IMR-90 (cell line): ENCODE measurements around the gene TMEM143. TPM values are rescaled to one million over a fixed set of nuclear protein-coding genes. Genes with fewer than 3 reads are reported as not detected.

ENCODE experiments used
- ATAC-seq: fragments of 200-7000 bp; cut with Tn5 transposase; 2 replicates; pipeline ENCODE4 v1.9.1; 2020; ENCODE audit warnings: low read depth, mild to moderate bottlenecking, moderate library complexity
- BruUV-seq: library from RNA; stranded (reverse); fragments of 400-500 nt; replicated peaks from 2 replicates; lab custom pipeline; 2021; lab: Mats Ljungman, UMichigan
- CTCF ChIA-PET: fragments of 300-600 bp; formaldehyde crosslinking; extraction: SDS; loops from one replicate; lab custom pipeline; 2021; ENCODE audit warnings: antibody characterized with exemption; lab: Yijun Ruan, JAX
- POLR2A ChIA-PET: fragments of 300-600 bp; sonication (Branson Sonifier 250); formaldehyde crosslinking; loops from one replicate; lab custom pipeline; 2022; ENCODE audit warnings: antibody characterized with exemption; ENCODE audit not compliant: unreplicated experiment; lab: Charles Lee
- DNase-seq: peaks from one replicate; pipeline ENCODE4 v3.0.0; 2013
- H2AFZ ChIP-seq: replicated peaks from 2 replicates; pipeline ENCODE3; 2013; ENCODE audit warnings: low read length, mild to moderate bottlenecking; ENCODE audit not compliant: poor library complexity
- H2AK5ac ChIP-seq: 2 replicates; pipeline ENCODE4 v1.6.1; 2013; ENCODE audit warnings: low read depth, low read length, inconsistent platforms
- H2AK9ac ChIP-seq: replicated peaks from 2 replicates; pipeline ENCODE3; 2013; ENCODE audit warnings: mild to moderate bottlenecking, low read depth, low read length, moderate library complexity; ENCODE audit not compliant: poor library complexity
- H2BK120ac ChIP-seq: 2 replicates; pipeline ENCODE4 v1.6.1; 2013; ENCODE audit warnings: low read depth, low read length, inconsistent platforms
- H2BK15ac ChIP-seq: 3 replicates; pipeline ENCODE4 v1.6.1; 2013; ENCODE audit warnings: low read depth, low read length, inconsistent platforms
- H2BK20ac ChIP-seq: 2 replicates; pipeline ENCODE4 v1.6.1; 2013; ENCODE audit warnings: low read depth, mild to moderate bottlenecking, inconsistent platforms, low read length, moderate library complexity
- H2BK5ac ChIP-seq: 2 replicates; pipeline ENCODE4 v1.6.1; 2013; ENCODE audit warnings: mild to moderate bottlenecking, low read depth, low read length, inconsistent platforms; ENCODE audit not compliant: poor library complexity, severe bottlenecking
- H3K14ac ChIP-seq: replicated peaks from 2 replicates; pipeline ENCODE4 v1.6.1; 2013; ENCODE audit warnings: low read depth, low read length, inconsistent platforms
- H3K18ac ChIP-seq: 2 replicates; pipeline ENCODE4 v1.6.1; 2013; ENCODE audit warnings: low read depth, low read length, control low read depth
- H3K23ac ChIP-seq: 2 replicates; pipeline ENCODE4 v1.6.1; 2013; ENCODE audit warnings: low read depth, low read length, inconsistent platforms
- H3K27ac ChIP-seq: 2 replicates; pipeline ENCODE4 v1.5.1; 2013; ENCODE audit warnings: mild to moderate bottlenecking, control low read depth, low read length; ENCODE audit not compliant: insufficient read depth
- H3K27me3 ChIP-seq: 2 replicates; pipeline ENCODE4 v1.6.1; 2013; ENCODE audit warnings: low read length; ENCODE audit not compliant: control insufficient read depth, insufficient read depth
- H3K36me3 ChIP-seq: 2 replicates; pipeline ENCODE4 v1.6.1; 2013; ENCODE audit warnings: low read length, mixed read lengths; ENCODE audit not compliant: control insufficient read depth, insufficient read depth
- H3K4ac ChIP-seq: 2 replicates; pipeline ENCODE4 v1.6.1; 2013; ENCODE audit warnings: low read depth, low read length, inconsistent platforms
- H3K4me1 ChIP-seq: 2 replicates; pipeline ENCODE4 v1.6.1; 2013; ENCODE audit warnings: low read length, mixed read lengths; ENCODE audit not compliant: control insufficient read depth, insufficient read depth
- H3K4me2 ChIP-seq: 2 replicates; pipeline ENCODE4 v1.6.1; 2013; ENCODE audit warnings: low read depth, mild to moderate bottlenecking, control low read depth, low read length, moderate library complexity
- H3K4me3 ChIP-seq: 2 replicates; pipeline ENCODE4 v1.5.1; 2013; ENCODE audit warnings: low read depth, mild to moderate bottlenecking, control low read depth, low read length, moderate library complexity; ENCODE audit not compliant: insufficient read depth
- H3K56ac ChIP-seq: 2 replicates; pipeline ENCODE4 v1.6.1; 2013; ENCODE audit warnings: low read length, inconsistent platforms; ENCODE audit not compliant: insufficient read depth; ENCODE audit errors: extremely low read depth
- H3K79me1 ChIP-seq, 2 experiments: 2 replicates each; pipeline ENCODE4 v1.6.1; 2013; ENCODE audit warnings: low read length in 2 of 2, inconsistent platforms in 1 of 2, low read depth in 1 of 2
- H3K9ac ChIP-seq: 2 replicates; pipeline ENCODE4 v1.6.1; 2013; ENCODE audit warnings: low read depth, low read length, control low read depth
- H3K9me1 ChIP-seq: 2 replicates; pipeline ENCODE4 v1.6.1; 2013; ENCODE audit warnings: low read length, inconsistent platforms; ENCODE audit not compliant: insufficient read depth
- H3K9me3 ChIP-seq: 2 replicates; pipeline ENCODE4 v1.6.1; 2013; ENCODE audit warnings: low read length; ENCODE audit not compliant: control insufficient read depth, insufficient read depth
- H4K20me1 ChIP-seq: 2 replicates; pipeline ENCODE4 v1.6.1; 2013; ENCODE audit warnings: low read length, inconsistent platforms; ENCODE audit not compliant: insufficient read depth
- H4K5ac ChIP-seq: 2 replicates; pipeline ENCODE4 v1.6.1; 2013; ENCODE audit warnings: mild to moderate bottlenecking, low read depth, low read length, control low read depth
- H4K8ac ChIP-seq, 2 experiments: 2 replicates each; pipeline ENCODE4 v1.6.1; 2013; ENCODE audit warnings: low read depth in 2 of 2, low read length in 2 of 2, control low read depth in 1 of 2, inconsistent platforms in 1 of 2
- H4K91ac ChIP-seq: 2 replicates; pipeline ENCODE4 v1.6.1; 2013; ENCODE audit warnings: low read depth, low read length, inconsistent platforms; ENCODE audit not compliant: insufficient read depth
- BHLHE40 ChIP-seq: fragments of 150-350 bp; IDR thresholded peaks from 2 replicates; pipeline ENCODE4 v1.6.1; 2016; ENCODE audit warnings: mild to moderate bottlenecking, low read depth, low read length
- CEBPB ChIP-seq: IDR thresholded peaks from 2 replicates; pipeline ENCODE4 v1.6.1; 2012; ENCODE audit warnings: low read depth, low read length, improper control_type of control experiment
- CHD1 ChIP-seq: IDR thresholded peaks from 2 replicates; pipeline ENCODE4 v1.6.1; 2012; ENCODE audit warnings: low read depth, low read length, improper control_type of control experiment
- FOS ChIP-seq: fragments of 150-350 bp; IDR thresholded peaks from 2 replicates; pipeline ENCODE4 v1.6.1; 2016; ENCODE audit warnings: low read depth, low read length
- MAZ ChIP-seq: IDR thresholded peaks from 2 replicates; pipeline ENCODE4 v1.6.1; 2012; ENCODE audit warnings: low read depth, mild to moderate bottlenecking, low read length, improper control_type of control experiment, moderate library complexity, borderline replicate concordance
- NFE2L2 ChIP-seq: fragments of 150-350 bp; IDR thresholded peaks from 2 replicates; pipeline ENCODE4 v1.6.1; 2016; ENCODE audit warnings: low read depth, mild to moderate bottlenecking, low read length
- RAD21 ChIP-seq: IDR thresholded peaks from 2 replicates; pipeline ENCODE4 v1.6.1; 2012; ENCODE audit warnings: low read length, improper control_type of control experiment
- RCOR1 ChIP-seq: IDR thresholded peaks from 2 replicates; pipeline ENCODE4 v1.6.1; 2012; ENCODE audit warnings: mild to moderate bottlenecking, low read length, improper control_type of control experiment; ENCODE audit not compliant: insufficient replicate concordance
- USF2 ChIP-seq: fragments of 150-350 bp; IDR thresholded peaks from 2 replicates; pipeline ENCODE4 v1.6.1; 2017; ENCODE audit warnings: mild to moderate bottlenecking, antibody characterized with exemption, low read length, low read depth
- WGBS, 2 experiments: methylation state at CpG; one replicate each; pipeline versions ENCODE4 v1.1.5 to v1.1.7; 2013; ENCODE audit warnings: missing lambda C conversion rate in 2 of 2; ENCODE audit not compliant: insufficient read length in 1 of 2; ENCODE audit errors: extremely low coverage in 2 of 2; 5-methylcytosine and 5-hydroxymethylcytosine counted together
- dilution Hi-C: fragments of 300-500 bp; cut with HindIII; formaldehyde crosslinking; loops from one replicate; pipeline ENCODE4 v1.14.3; 2018; ENCODE audit warnings: low sequenced_read_pairs; ENCODE audit not compliant: unreplicated experiment
- in situ Hi-C: fragments of 300-500 bp; cut with MboI; formaldehyde crosslinking; loops from 3 replicates; pipeline ENCODE4 v1.14.3; 2019; ENCODE audit warnings: low sequenced_read_pairs, inconsistent platforms, mixed read lengths
- intact Hi-C: fragments of 100-400 bp; cut with micrococcal nuclease; formaldehyde crosslinking; loops from 2 replicates; pipeline ENCODE4 v1.10.0; 2022
- polyA plus RNA-seq, 3 experiments: library from polyadenylated mRNA; depleted of rRNA; stranded (reverse); fragments of >200 nt; gene quantifications; 2 replicates each; pipeline ENCODE4 v1.2.3, GENCODE V29; 2012; ENCODE audit warnings: low replicate concordance in 1 of 3
- total RNA-seq: library from RNA; depleted of rRNA; stranded (reverse); fragments of >200 nt; gene quantifications from 2 replicates; pipeline ENCODE4 v1.2.3, GENCODE V29; 2012

Gene TMEM143
- total and polyA plus RNA-seq, 2 of the 4 experiments (the other 2 are of a cell fraction) = 1.3 to 7.6 TPM

DNA sequence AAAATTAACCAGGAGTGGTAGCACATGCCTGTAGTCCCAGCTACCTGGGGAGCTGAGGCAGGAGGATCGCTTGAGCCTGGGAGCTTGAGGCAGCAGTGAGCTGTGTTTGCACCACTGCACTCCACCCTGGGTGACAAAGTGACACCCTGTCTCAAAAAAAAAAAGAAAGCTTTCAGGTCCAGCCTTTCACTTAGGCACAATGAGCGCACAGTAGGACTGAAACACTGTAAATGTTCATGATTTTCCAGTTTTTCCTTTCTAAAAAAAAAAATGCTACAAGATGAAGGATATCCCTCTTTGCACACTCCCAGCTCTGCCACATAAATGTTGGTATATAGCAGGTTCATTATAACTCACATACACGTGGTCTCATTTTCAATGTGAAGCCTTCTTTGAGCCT is 76.0 kb downstream of the TMEM143 start:
- Histone ChIP-seq H3K56ac (no peak overlapping the region), H3K9me1 (no peaks in the 10 kb centered on the region), H4K20me1 (no peaks in the 10 kb centered on the region), H3K36me3 (no peaks in the 10 kb centered on the region), H2AFZ (no peak overlapping the region), H2BK20ac (no peak overlapping the region), H2BK5ac (no peak overlapping the region), H2BK15ac (no peak overlapping the region), H3K27ac (no peak overlapping the region), H3K79me1 (no peaks in the 10 kb centered on the region), H3K23ac (no peak overlapping the region), H3K27me3 (no peaks in the 10 kb centered on the region), H3K4me2 (no peak overlapping the region), H4K8ac (no peak overlapping the region), H3K4ac (no peak overlapping the region), H3K4me1 (peaks cover 11% of the 10 kb centered on the region), H3K14ac (no peak overlapping the region), H3K9me3 (peaks cover 10% of the 10 kb centered on the region), H4K91ac (no peak overlapping the region), H2AK9ac (no peak overlapping the region), H4K5ac (no peak overlapping the region), H2AK5ac (no peak overlapping the region), H3K9ac (no peak overlapping the region), H3K4me3 (no peak overlapping the region), H3K18ac (no peak overlapping the region), H2BK120ac (no peak overlapping the region)
- DNase-seq (no peak), ATAC-seq (no peak)
- WGBS, 2 experiments = no CpG with 5 or more reads among the region's 3 CpGs
- in situ Hi-C loops = no loop called here
- ChIA-PET POLR2A (no interaction called here), CTCF (no interaction called here)
- TF ChIP-seq NFE2L2 = no peak
- no peak for TF ChIP-seq RCOR1
- no peak for TF ChIP-seq FOS
- TF ChIP-seq BHLHE40 = no peak
- TF ChIP-seq CEBPB = no peak
- no peak for TF ChIP-seq MAZ
- TF ChIP-seq CHD1 = no peak
- TF ChIP-seq USF2 = no peak
- TF ChIP-seq RAD21 = no peak
- BruUV-seq = no TSS peak
- intact Hi-C loops = no loop called here
- dilution Hi-C loops = no loop called here
